NCI-H2196 (cell line): ENCODE results near the gene ANKS4B.
A peak's percentile ranks its signal among the peaks of the same experiment; 100 is the strongest.
"Not testable (repeated sequence)": the region's sequence is repeated elsewhere in the genome, so short reads cannot be mapped to it uniquely, and the experiment has no call there.

Experiments used
- DNase-seq: peaks from one replicate; lab custom pipeline; 2025; ENCODE audit not compliant: unreplicated experiment; lab: John Stamatoyannopoulos, UW

The ANKS4B gene

GRCh38 chr16:21217121-21217520, 16.4 kb upstream of the ANKS4B start:
- DNase-seq = no peak

GRCh38 chr16:21218153-21218552, 15.3 kb upstream of the ANKS4B start:
- no peak for DNase-seq

- no peak for DNase-seq
Measured at GRCh38 chr16:21219551-21219950, 13.9 kb upstream of the ANKS4B start.

- no peak for DNase-seq
Measured at GRCh38 chr16:21222495-21223337, 10.8 kb upstream of the ANKS4B start.

GRCh38 chr16:21223787-21224186, 9.7 kb upstream of the ANKS4B start:
- DNase-seq = no peak

- DNase-seq = no peak
Measured at GRCh38 chr16:21224800-21225199, 8.7 kb upstream of the ANKS4B start.

- no peak for DNase-seq
Measured at GRCh38 chr16:21226749-21227148, 6.8 kb upstream of the ANKS4B start.

- no peak for DNase-seq
Measured at GRCh38 chr16:21227866-21228265, 5.6 kb upstream of the ANKS4B start.

- DNase-seq = no peak
Measured at GRCh38 chr16:21228361-21228872, 5.1 kb upstream of the ANKS4B start.

GRCh38 chr16:21233045-21233520, 416 bp upstream of the ANKS4B start:
- no peak for DNase-seq

- DNase-seq = no peak
Measured at GRCh38 chr16:21235199-21235585, 1.7 kb downstream of the ANKS4B start.

GRCh38 chr16:21236831-21237230, 3.3 kb downstream of the ANKS4B start:
- DNase-seq = no peak

GRCh38 chr16:21239646-21240045, 6.1 kb downstream of the ANKS4B start:
- DNase-seq = peak; percentile 8

GRCh38 chr16:21242756-21243155, 9.3 kb downstream of the ANKS4B start:
- no peak for DNase-seq

GRCh38 chr16:21244518-21245215, 11.2 kb downstream of the ANKS4B start:
- no peak for DNase-seq

- DNase-seq = not testable (repeated sequence)
Measured at GRCh38 chr16:21248179-21248578, 14.7 kb downstream of the ANKS4B start.

- DNase-seq = no peak
Measured at GRCh38 chr16:21250072-21250923, 16.8 kb downstream of the ANKS4B start.

- DNase-seq = no peak
Measured at GRCh38 chr16:21253470-21253869, 20.0 kb downstream of the ANKS4B start.

- DNase-seq = no peak
Measured at GRCh38 chr16:21256636-21257035, 23.1 kb downstream of the ANKS4B start.

GRCh38 chr16:21257284-21257683, 23.8 kb downstream of the ANKS4B start:
- no peak for DNase-seq
